Glutamatergic neuron (in vitro differentiated cells): ENCODE data around the gene MSX1. TPM values are rescaled to one million over a fixed set of nuclear protein-coding genes. Genes with fewer than 3 reads are reported as not detected.

ENCODE experiments used
- DNase-seq: peaks from one replicate; pipeline ENCODE4 v3.0.0; 2022
- H3K27ac Mint-ChIP-seq: one replicate; pipeline ENCODE4 v1.8.0; 2020; ENCODE audit warnings: mild to moderate bottlenecking, mixed read lengths, inconsistent platforms; ENCODE audit not compliant: unreplicated experiment
- H3K27me3 Mint-ChIP-seq: one replicate; pipeline ENCODE4 v1.8.0; 2020; ENCODE audit warnings: mild to moderate bottlenecking, moderate library complexity, mixed read lengths, inconsistent platforms; ENCODE audit not compliant: unreplicated experiment
- H3K36me3 Mint-ChIP-seq: one replicate; pipeline ENCODE4 v1.8.0; 2020; ENCODE audit warnings: mild to moderate bottlenecking, mixed read lengths, inconsistent platforms; ENCODE audit not compliant: unreplicated experiment
- H3K4me1 Mint-ChIP-seq: one replicate; pipeline ENCODE4 v1.8.0; 2020; ENCODE audit warnings: mild to moderate bottlenecking, low read depth, mixed read lengths, inconsistent platforms; ENCODE audit not compliant: unreplicated experiment
- H3K4me3 Mint-ChIP-seq: one replicate; pipeline ENCODE4 v1.8.0; 2020; ENCODE audit warnings: mild to moderate bottlenecking, mixed read lengths, inconsistent platforms; ENCODE audit not compliant: unreplicated experiment
- H3K9me3 Mint-ChIP-seq: one replicate; pipeline ENCODE4 v1.8.0; 2020; ENCODE audit warnings: mild to moderate bottlenecking, moderate library complexity, mixed read lengths, inconsistent platforms; ENCODE audit not compliant: unreplicated experiment
- CTCF ChIP-seq: fragments of 200-600 bp; sonication (generic); IDR thresholded peaks from one replicate; pipeline ENCODE4 v1.5.0; 2021; ENCODE audit not compliant: partially characterized antibody, unreplicated experiment
- long read RNA-seq: library from polyadenylated mRNA; unstranded; transcript quantifications from one replicate; pipeline ENCODE4 v2.0.0, GENCODE V29; 2020; ENCODE audit not compliant: unreplicated experiment
- total RNA-seq: library from RNA; stranded (reverse); fragmentation: NEBNext Ultra II Directional; extraction: Animal tissue kit (Norgen Biotek cat#: 25700); gene quantifications from one replicate; pipeline ENCODE4 v1.2.1, GENCODE V29; 2021; ENCODE audit not compliant: unreplicated experiment

Gene MSX1
- total RNA-seq, result 0.22 TPM
- long read RNA-seq, result 0 reads

- DNase-seq, result peak; percentile 90
- no peak within 1 kb of the TSS for H3K27ac Mint-ChIP-seq
- peaks cover 50% of the 10 kb centered on the region for H3K27me3 Mint-ChIP-seq
- peaks cover 10% of the 10 kb centered on the region for H3K9me3 Mint-ChIP-seq
- no peak for TF ChIP-seq CTCF
- no peaks in the 10 kb centered on the region for H3K36me3 Mint-ChIP-seq
- peaks cover 24% of the 10 kb centered on the region for H3K4me1 Mint-ChIP-seq
- peak within 1 kb of the TSS; percentile 89 for H3K4me3 Mint-ChIP-seq
Observed at GRCh38 chr4:4859325-4859798, at the start of gene MSX1. Gene MSX1, plus strand, starts transcription at chr4:4859665. Its CDS starts 235 bp downstream, at chr4:4859900.

- no peak for DNase-seq
- H3K4me1 Mint-ChIP-seq, result peaks cover 9% of the 10 kb centered on the region
- TF ChIP-seq CTCF, result no peak
- H3K27ac Mint-ChIP-seq, result no peak overlapping the region
- H3K36me3 Mint-ChIP-seq, result no peaks in the 10 kb centered on the region
- H3K27me3 Mint-ChIP-seq, result peaks cover 5% of the 10 kb centered on the region
- no peak overlapping the region for H3K4me3 Mint-ChIP-seq
- peaks cover 3% of the 10 kb centered on the region for H3K9me3 Mint-ChIP-seq
Observed at GRCh38 chr4:4810092-4810774, 49.2 kb upstream of the MSX1 start.

GRCh38 chr4:4810778-4811177 is 48.7 kb upstream of the MSX1 start:
- Mint-ChIP-seq H3K4me1 (peaks cover 3% of the 10 kb centered on the region), H3K27ac (no peak overlapping the region), H3K9me3 (peaks cover 3% of the 10 kb centered on the region), H3K27me3 (peaks cover 6% of the 10 kb centered on the region), H3K36me3 (no peaks in the 10 kb centered on the region), H3K4me3 (no peak overlapping the region)
- TF ChIP-seq CTCF, result no peak
- no peak for DNase-seq

GRCh38 chr4:4812145-4812794 is 47.2 kb upstream of the MSX1 start:
- no peak overlapping the region for H3K4me3 Mint-ChIP-seq
- no peak overlapping the region for H3K27ac Mint-ChIP-seq
- no peak for DNase-seq
- H3K4me1 Mint-ChIP-seq, result no peaks in the 10 kb centered on the region
- no peak for TF ChIP-seq CTCF
- peaks cover 3% of the 10 kb centered on the region for H3K9me3 Mint-ChIP-seq
- peaks cover 8% of the 10 kb centered on the region for H3K27me3 Mint-ChIP-seq
- no peaks in the 10 kb centered on the region for H3K36me3 Mint-ChIP-seq
